NCI-H1092 (cell line): ENCODE measurements around the gene CAVIN3.
"Not testable (repeated sequence)": the region's sequence is repeated elsewhere in the genome, so short reads cannot be mapped to it uniquely, and the experiment has no call there.

ENCODE experiments used
- DNase-seq: peaks from one replicate; lab custom pipeline; 2025; lab: John Stamatoyannopoulos, UW

Gene CAVIN3

GRCh38 chr11:6326303-6326702, 6.0 kb upstream of the CAVIN3 start:
- DNase-seq: no peak

- no peak for DNase-seq
These were observed 3.1 kb upstream of the CAVIN3 start for GRCh38 chr11:6323291-6323905.

- DNase-seq: no peak
These were observed 1.7 kb upstream of the CAVIN3 start for GRCh38 chr11:6321961-6322362.

GRCh38 chr11:6321356-6321755, 1.1 kb upstream of the CAVIN3 start:
- no peak for DNase-seq

GRCh38 chr11:6319704-6320410, 444 bp downstream of the CAVIN3 start:
- DNase-seq: no peak

- no peak for DNase-seq
These were observed 1.1 kb downstream of the CAVIN3 start for GRCh38 chr11:6319001-6319703.

- DNase-seq: no peak
These were observed 2.1 kb downstream of the CAVIN3 start for GRCh38 chr11:6318204-6318603.

GRCh38 chr11:6315811-6316425, 4.4 kb downstream of the CAVIN3 start:
- peak; percentile 18 for DNase-seq

GRCh38 chr11:6312106-6312505, 8.2 kb downstream of the CAVIN3 start:
- DNase-seq: no peak

GRCh38 chr11:6307876-6308275, 12.4 kb downstream of the CAVIN3 start:
- no peak for DNase-seq

- DNase-seq: no peak
These were observed 15.0 kb downstream of the CAVIN3 start for GRCh38 chr11:6305297-6305696.

GRCh38 chr11:6303661-6304060, 16.6 kb downstream of the CAVIN3 start:
- DNase-seq: no peak

- no peak for DNase-seq
These were observed 19.2 kb downstream of the CAVIN3 start for GRCh38 chr11:6301096-6301495.

GRCh38 chr11:6300325-6300724, 20.0 kb downstream of the CAVIN3 start:
- DNase-seq: no peak

GRCh38 chr11:6298605-6299004, 21.7 kb downstream of the CAVIN3 start:
- DNase-seq: peak; percentile 3

GRCh38 chr11:6297831-6298230, 22.5 kb downstream of the CAVIN3 start:
- DNase-seq: no peak

GRCh38 chr11:6285019-6285418, 35.3 kb downstream of the CAVIN3 start:
- DNase-seq: no peak

- DNase-seq: no peak
These were observed 36.1 kb downstream of the CAVIN3 start for GRCh38 chr11:6284250-6284649.

- DNase-seq: no peak
These were observed 36.8 kb downstream of the CAVIN3 start for GRCh38 chr11:6283453-6284023.

GRCh38 chr11:6280809-6281208, 39.5 kb downstream of the CAVIN3 start:
- DNase-seq: not testable (repeated sequence)

- no peak for DNase-seq
These were observed 47.1 kb downstream of the CAVIN3 start for GRCh38 chr11:6273188-6273587.

- DNase-seq: no peak
These were observed 48.7 kb downstream of the CAVIN3 start for GRCh38 chr11:6271598-6271997.
